Endothelial cell of umbilical vein (primary cell): ENCODE data around the gene FUT2. TPM values are rescaled to one million over a fixed set of nuclear protein-coding genes. Genes with fewer than 3 reads are reported as not detected.
"Not testable (repeated sequence)": the region's sequence is repeated elsewhere in the genome, so short reads cannot be mapped to it uniquely, and the experiment has no call there.

Experiments
- BruUV-seq: library from RNA; stranded (reverse); fragments of 400-500 nt; replicated peaks from 2 replicates; lab custom pipeline; 2021; lab: Mats Ljungman, UMichigan
- CTCF ChIA-PET: fragments of 300-600, 350-600 bp; sonication (Branson Sonifier 250); formaldehyde crosslinking; loops from one replicate; lab custom pipeline; 2021; ENCODE audit warnings: antibody characterized with exemption, inconsistent platforms; lab: Charles Lee
- POLR2A ChIA-PET: fragments of 300-600, 350-600 bp; sonication (Branson Sonifier 250); formaldehyde crosslinking; loops from one replicate; lab custom pipeline; 2021; ENCODE audit warnings: antibody characterized with exemption, inconsistent platforms; lab: Charles Lee
- DNase-seq: peaks from one replicate; pipeline ENCODE4 v3.0.0-alpha.2; 2011; ENCODE audit warnings: low read depth, low spot score
- FAIRE-seq: peaks from 2 replicates; lab custom pipeline; 2011; peaks lifted over from hg19 to GRCh38; lab: Jason Lieb, UNC
- H2AFZ ChIP-seq: 2 replicates; pipeline ENCODE4 v1.6.0; 2012; ENCODE audit warnings: low read depth, low read length, control low read depth, inconsistent platforms
- H3K27ac ChIP-seq: 2 replicates; pipeline ENCODE4 v1.5.1; 2011; ENCODE audit warnings: low read depth, mild to moderate bottlenecking, control low read depth, low read length, moderate library complexity; ENCODE audit not compliant: insufficient read depth
- H3K27me3 ChIP-seq, 2 experiments: 2 replicates each; pipeline versions ENCODE4 v1.6.0 to v1.6.1; 2011; ENCODE audit warnings: low read length in 2 of 2, mixed read lengths in 1 of 2; ENCODE audit not compliant: control insufficient read depth in 2 of 2, insufficient read depth in 2 of 2
- H3K36me3 ChIP-seq, 2 experiments: 2 replicates in 1 of 2; 3 replicates in 1 of 2; pipeline ENCODE4 v1.5.1; 2011; ENCODE audit warnings: low read length in 2 of 2, mild to moderate bottlenecking in 1 of 2, moderate library complexity in 1 of 2; ENCODE audit not compliant: control insufficient read depth in 2 of 2, insufficient read depth in 2 of 2; ENCODE audit errors: extremely low read depth in 1 of 2
- H3K4me1 ChIP-seq: 3 replicates; pipeline ENCODE4 v1.5.1; 2011; ENCODE audit warnings: mild to moderate bottlenecking, low read length; ENCODE audit not compliant: control insufficient read depth, insufficient read depth; ENCODE audit errors: extremely low read depth
- H3K4me2 ChIP-seq: 2 replicates; pipeline ENCODE4 v1.6.1; 2011; ENCODE audit warnings: low read length, control low read depth, mixed read lengths; ENCODE audit not compliant: insufficient read depth
- H3K4me3 ChIP-seq, 3 experiments: fragments of 200-600 bp in 1 of 3; sonication (generic), shearing (Covaris generic) in 1 of 3; replicated peaks in 1 of 3; 2 replicates each; pipeline ENCODE4 v1.5.1; 2011 to 2016; ENCODE audit warnings: control low read depth in 3 of 3, low read length in 3 of 3, mild to moderate bottlenecking in 2 of 3, inconsistent platforms in 1 of 3, low read depth in 1 of 3, moderate library complexity in 1 of 3; ENCODE audit not compliant: insufficient read depth in 1 of 3
- H3K79me2 ChIP-seq: 2 replicates; pipeline ENCODE4 v1.6.0; 2012; ENCODE audit warnings: low read length, inconsistent platforms; ENCODE audit not compliant: control insufficient read depth, insufficient read depth
- H3K9ac ChIP-seq: replicated peaks from 2 replicates; pipeline ENCODE3; 2011; ENCODE audit warnings: low read length, control low read depth; ENCODE audit not compliant: insufficient read depth; ENCODE audit errors: extremely low read depth
- H3K9me1 ChIP-seq: replicated peaks from 3 replicates; pipeline ENCODE4 v1.6.0; 2011; ENCODE audit warnings: mild to moderate bottlenecking, low read length; ENCODE audit not compliant: control insufficient read depth, insufficient read depth; ENCODE audit errors: extremely low read depth
- H3K9me3 ChIP-seq: replicated peaks from 2 replicates; pipeline ENCODE4 v1.5.1; 2012; ENCODE audit warnings: low read length, inconsistent platforms; ENCODE audit not compliant: control insufficient read depth, insufficient read depth
- H4K20me1 ChIP-seq: replicated peaks from 2 replicates; pipeline ENCODE3; 2011; ENCODE audit warnings: mild to moderate bottlenecking, low read length; ENCODE audit not compliant: control insufficient read depth, insufficient read depth; ENCODE audit errors: extremely low read depth
- CTCF ChIP-seq, 2 donors: IDR thresholded peaks; 1 replicate in 1 of 2; 2 replicates in 1 of 2; pipeline ENCODE4 v1.5.1; 2011; ENCODE audit warnings: low read length in 2 of 2, mild to moderate bottlenecking in 2 of 2, moderate library complexity in 2 of 2, control low read depth in 1 of 2, inconsistent platforms in 1 of 2, low read depth in 1 of 2; ENCODE audit not compliant: insufficient read depth in 1 of 2; ENCODE audit errors: extremely low read depth in 1 of 2
- MAX ChIP-seq: IDR thresholded peaks from 2 replicates; pipeline ENCODE4 v1.6.1; 2011; ENCODE audit not compliant: insufficient read depth, insufficient read length
- MYC ChIP-seq: IDR thresholded peaks from one replicate; pipeline ENCODE4 v1.6.1; 2011; ENCODE audit warnings: mild to moderate bottlenecking, low read depth, low read length
- POLR2AphosphoS5 ChIP-seq: IDR thresholded peaks from 2 replicates; pipeline ENCODE4 v1.6.1; 2012; ENCODE audit warnings: low read depth, mild to moderate bottlenecking, control low read depth, low read length, moderate library complexity; ENCODE audit not compliant: insufficient read depth
- dilution Hi-C: fragments of 300-500 bp; cut with MboI; formaldehyde crosslinking; loops from one replicate; pipeline ENCODE4 v1.15.0; 2019; ENCODE audit warnings: low sequenced_read_pairs; ENCODE audit not compliant: extremely low pct_ligation_motif_present
- intact Hi-C: fragments of 100-400 bp; cut with micrococcal nuclease; formaldehyde crosslinking; loops from one replicate; pipeline ENCODE4 v1.10.0; 2022
- polyA plus RNA-seq, 4 experiments: library from polyadenylated mRNA; depleted of rRNA in 3 of 4; stranded (reverse) in 3 of 4; unstranded in 1 of 4; fragments of >200 nt; gene quantifications; 2 replicates each; pipeline versions ENCODE4 v1.2.1 to v1.2.3, GENCODE V29; 2011 to 2012; ENCODE audit warnings: missing spikeins in 1 of 4
- total RNA-seq: library from RNA; stranded (reverse); gene quantifications from 2 replicates; pipeline ENCODE4 v1.2.3, GENCODE V29; 2021

Gene FUT2
- total and polyA plus RNA-seq, 2 donors (not counting 3 experiments of a cell fraction or from before 2014, with no cell fraction given), result not detected

- no TSS peak for BruUV-seq
- TF ChIP-seq MYC (no peak), CTCF (IDR thresholded peaks at IDR 0.05; ENCODE audit: extremely low read depth in 1 of 2, insufficient read depth in 1 of 2, low read depth in 1 of 2, low read length in 2 of 2) (no peak), POLR2AphosphoS5 (peak; percentile 20), MAX (peak; percentile 48)
- H3K4me3 ChIP-seq, result no peak overlapping the region
- H3K27ac ChIP-seq, result no peak overlapping the region
- DNase-seq, result peak; percentile 61
- intact Hi-C loops (no loop called here), dilution Hi-C loops (no loop called here)
- H4K20me1 ChIP-seq, result no peaks in the 10 kb centered on the region
- no peaks in the 10 kb centered on the region for H3K36me3 ChIP-seq
- POLR2A ChIA-PET, result interaction anchor here (0.7 kb wide), 1 partner anchor 18 kb away, joined by 9 read pairs; no protein-coding TSS in a partner anchor
- peak; percentile 69 for FAIRE-seq
- H2AFZ ChIP-seq, result peak overlapping the region; percentile 14
- no peaks in the 10 kb centered on the region for H3K9me3 ChIP-seq
- peaks cover 2% of the 10 kb centered on the region for H3K4me1 ChIP-seq
- H3K9ac ChIP-seq, result no peak overlapping the region
- H3K9me1 ChIP-seq, result no peaks in the 10 kb centered on the region
- H3K4me2 ChIP-seq, result no peak overlapping the region
- H3K79me2 ChIP-seq, result no peaks in the 10 kb centered on the region
- CTCF ChIA-PET, result interaction anchor here (0.7 to 1.7 kb wide), 2 partner anchors 11 to 19 kb away, joined by 3 to 16 read pairs; partner anchors contain the start of gene CA11
- H3K27me3 ChIP-seq, result peaks cover 0 to 2% of the 10 kb centered on the region in 2 experiments
Observed at GRCh38 chr19:48656840-48657474, 38.8 kb upstream of the FUT2 start.

- DNase-seq, H3K27me3 ChIP-seq, H3K4me1 ChIP-seq, H3K27ac ChIP-seq, H3K36me3 ChIP-seq, POLR2A ChIA-PET, H4K20me1 ChIP-seq, FAIRE-seq, H3K9me1 ChIP-seq, H3K79me2 ChIP-seq, H2AFZ ChIP-seq, intact Hi-C loops, H3K9me3 ChIP-seq, H3K4me2 ChIP-seq, H3K4me3 ChIP-seq, dilution Hi-C loops, H3K9ac ChIP-seq, BruUV-seq: not testable (repeated sequence)
- CTCF ChIA-PET, result interaction anchor here (0.7 to 1.7 kb wide), 2 partner anchors 12 to 18 kb away, joined by 3 to 16 read pairs; partner anchors contain the start of gene CA11
Observed at GRCh38 chr19:48657828-48658227, 37.9 kb upstream of the FUT2 start.
